Activated CD4-positive, alpha-beta T cell treated with anti-CD3 and anti-CD28 coated beads for 1 hour (primary cell): Measurements from ENCODE around the gene CSF2.
"Not testable (repeated sequence)": the region's sequence is repeated elsewhere in the genome, so short reads cannot be mapped to it uniquely, and the experiment has no call there.

Experiments
- DNase-seq: peaks from one replicate; pipeline ENCODE4 v3.0.0-alpha.2; 2020

The CSF2 gene

GRCh38 chr5:132114150-132115121 lies 40.8 kb downstream of the CSF2 start:
- no peak for DNase-seq

GRCh38 chr5:132115375-132115774 lies 41.8 kb downstream of the CSF2 start:
- DNase-seq = no peak

GRCh38 chr5:132116072-132116471 lies 42.5 kb downstream of the CSF2 start:
- DNase-seq = no peak

GRCh38 chr5:132116909-132117489 lies 43.4 kb downstream of the CSF2 start:
- DNase-seq = not testable (repeated sequence)

- DNase-seq = not testable (repeated sequence)
These were observed 47.1 kb downstream of the CSF2 start for GRCh38 chr5:132120717-132121116.

- not testable (repeated sequence) for DNase-seq
These were observed 49.4 kb downstream of the CSF2 start for GRCh38 chr5:132122971-132123370.

GRCh38 chr5:132123578-132123977 lies 50.0 kb downstream of the CSF2 start:
- not testable (repeated sequence) for DNase-seq
